Renal pelvis (tissue), 4 donors: ENCODE results near the gene PIAS4. TPM values are rescaled to one million over a fixed set of nuclear protein-coding genes. Genes with fewer than 3 reads are reported as not detected.
A peak's percentile ranks its signal among the peaks of the same experiment; 100 is the strongest.
"Not testable (repeated sequence)": the region's sequence is repeated elsewhere in the genome, so short reads cannot be mapped to it uniquely, and the experiment has no call there.

Experiments used
- DNase-seq: peaks from one replicate; pipeline ENCODE4 v3.0.0-alpha.2; 2013
- polyA plus RNA-seq, 3 donors: library from polyadenylated mRNA; unstranded; fragments of 120-200 nt; gene quantifications; one replicate each; pipeline ENCODE4 v1.2.1, GENCODE V29; 2013; ENCODE audit not compliant: insufficient read length in 3 of 3

The PIAS4 gene
- polyA plus RNA-seq, 3 donors: 32.4 to 42.4 (median 36.2) TPM

- peak; percentile 81 for DNase-seq
Observed at GRCh38 chr19:3987619-3988371, 19.7 kb upstream of the PIAS4 start.

GRCh38 chr19:3990815-3991117 is 16.8 kb upstream of the PIAS4 start:
- no peak for DNase-seq

- no peak for DNase-seq
Observed at GRCh38 chr19:3995607-3996006, 11.9 kb upstream of the PIAS4 start.

GRCh38 chr19:3998667-3999412 is 8.7 kb upstream of the PIAS4 start:
- not testable (repeated sequence) for DNase-seq

- DNase-seq: not testable (repeated sequence)
Observed at GRCh38 chr19:4000798-4001197, 6.7 kb upstream of the PIAS4 start.

GRCh38 chr19:4005436-4005835 is 2.1 kb upstream of the PIAS4 start:
- DNase-seq: not testable (repeated sequence)

- DNase-seq: no peak
Observed at GRCh38 chr19:4007836-4008539, 452 bp downstream of the PIAS4 start.

GRCh38 chr19:4009990-4010807 is 2.7 kb downstream of the PIAS4 start:
- no peak for DNase-seq

- DNase-seq: no peak
Observed at GRCh38 chr19:4010808-4011110, 3.2 kb downstream of the PIAS4 start.

- DNase-seq: not testable (repeated sequence)
Observed at GRCh38 chr19:4011430-4011829, 3.9 kb downstream of the PIAS4 start.

GRCh38 chr19:4012092-4012974 is 4.8 kb downstream of the PIAS4 start:
- DNase-seq: no peak

GRCh38 chr19:4012975-4013634 is 5.6 kb downstream of the PIAS4 start:
- no peak for DNase-seq

GRCh38 chr19:4013886-4014540 is 6.5 kb downstream of the PIAS4 start:
- no peak for DNase-seq

- no peak for DNase-seq
Observed at GRCh38 chr19:4014541-4015491, 7.3 kb downstream of the PIAS4 start.

GRCh38 chr19:4015705-4016402 is 8.3 kb downstream of the PIAS4 start:
- DNase-seq: peak; percentile 86

GRCh38 chr19:4016486-4016885 is 8.9 kb downstream of the PIAS4 start:
- DNase-seq: no peak

GRCh38 chr19:4016903-4017638 is 9.5 kb downstream of the PIAS4 start:
- DNase-seq: no peak
